PFSK-1 (cell line): Measurements from ENCODE around the gene EPB41L4B.

Experiments
- FOXP2 ChIP-seq: optimal IDR thresholded peaks from 2 replicates; pipeline ENCODE3; 2011; ENCODE audit warnings: borderline replicate concordance, control low read depth, inconsistent platforms; ENCODE audit not compliant: insufficient read depth; ENCODE audit errors: extremely low read length, extremely low read depth
- POLR2AphosphoS5 ChIP-seq: IDR thresholded peaks from 2 replicates; pipeline ENCODE4 v1.6.1; 2012; ENCODE audit warnings: low read depth, mild to moderate bottlenecking, control low read depth, low read length, moderate library complexity
- REST ChIP-seq, 2 experiments: IDR thresholded peaks; 2 replicates each; pipeline versions ENCODE4 v1.6.1 to v1.8.0; 2011 to 2012; ENCODE audit warnings: low read depth in 2 of 2, low read length in 2 of 2, control low read depth in 1 of 2, inconsistent platforms in 1 of 2, mild to moderate bottlenecking in 1 of 2, moderate library complexity in 1 of 2; ENCODE audit not compliant: insufficient read depth in 1 of 2
- SIN3A ChIP-seq: IDR thresholded peaks from 2 replicates; pipeline ENCODE4 v1.6.1; 2012; ENCODE audit warnings: mild to moderate bottlenecking, low read length, moderate library complexity, borderline replicate concordance; ENCODE audit not compliant: insufficient read depth
- TAF1 ChIP-seq: IDR thresholded peaks from 2 replicates; pipeline ENCODE4 v1.6.1; 2012; ENCODE audit warnings: low read length, control low read depth, borderline replicate concordance; ENCODE audit not compliant: insufficient read depth

The EPB41L4B gene

DNA sequence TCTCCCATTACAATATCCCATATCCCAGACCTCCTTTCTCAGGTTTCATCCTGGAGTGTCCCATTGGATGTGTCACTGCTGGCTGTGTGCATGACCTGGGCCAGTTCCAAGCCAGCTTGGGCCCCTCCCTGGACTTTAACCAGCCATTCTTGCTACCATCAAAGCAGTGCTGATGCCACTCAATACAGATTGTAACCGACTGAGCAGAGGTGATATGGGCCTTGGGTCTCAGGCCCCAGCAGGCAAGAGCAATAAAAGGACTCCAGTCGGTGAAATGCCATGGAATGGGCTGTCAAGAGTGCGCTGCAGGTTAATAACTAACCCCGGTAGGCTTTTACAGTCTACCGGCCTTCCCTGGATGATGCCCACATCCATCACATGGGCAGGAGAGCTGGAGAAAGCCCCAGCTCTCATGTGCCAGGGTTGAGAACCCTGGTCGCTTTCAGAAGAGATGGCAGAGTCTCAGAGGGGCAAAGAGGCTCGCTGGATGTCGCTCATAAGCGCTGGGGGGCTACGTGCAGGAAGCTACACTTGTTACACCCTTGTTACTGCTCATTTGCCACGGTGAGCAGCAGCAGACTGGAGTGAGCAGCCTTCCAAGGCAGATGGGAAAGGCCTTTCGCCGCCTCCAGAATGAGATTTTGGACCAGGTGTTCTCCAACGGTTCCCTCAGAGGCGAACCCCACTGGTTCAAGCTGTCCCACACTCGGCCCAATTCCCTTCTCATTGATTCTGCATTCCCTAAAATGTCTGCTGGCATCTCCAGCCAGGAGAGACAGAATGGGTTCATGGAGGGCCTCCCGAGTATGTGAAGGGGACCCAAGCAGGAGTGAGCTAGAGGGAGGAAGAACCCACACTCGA, 13.2 kb downstream of the EPB41L4B start:
- TF ChIP-seq SIN3A (no peak), TAF1 (no peak), FOXP2 (no peak), REST (IDR thresholded peaks at IDR 0.05; ENCODE audit: insufficient read depth in 1 of 2, low read depth in 2 of 2, low read length in 2 of 2) (no peak), POLR2AphosphoS5 (no peak)

GRCh38 chr9:109305801-109306200, 15.1 kb downstream of the EPB41L4B start:
- TF ChIP-seq FOXP2: no peak
- TF ChIP-seq SIN3A: no peak
- TF ChIP-seq REST (IDR thresholded peaks at IDR 0.05; ENCODE audit: insufficient read depth in 1 of 2, low read depth in 2 of 2, low read length in 2 of 2): no peak
- no peak for TF ChIP-seq POLR2AphosphoS5
- no peak for TF ChIP-seq TAF1

DNA sequence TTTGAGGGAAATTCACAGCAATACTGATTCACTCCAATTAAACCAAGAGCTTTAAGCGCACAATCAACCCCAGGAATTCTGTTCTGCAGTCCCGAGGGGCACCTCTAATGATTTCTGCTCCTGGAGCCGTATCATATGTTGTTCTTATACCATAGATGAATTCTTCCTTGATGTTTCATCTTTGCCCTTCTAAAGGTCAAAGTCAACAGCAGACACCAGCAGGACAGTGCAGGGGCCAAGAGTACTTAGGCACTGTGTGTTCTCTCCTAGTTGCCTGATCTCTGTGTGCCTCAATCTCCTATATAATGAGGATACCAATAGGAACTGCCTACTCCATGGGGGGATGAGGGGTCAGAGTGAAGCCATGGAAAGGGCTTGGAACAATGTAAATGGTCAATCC, 16.5 kb downstream of the EPB41L4B start:
- TF ChIP-seq FOXP2 (no peak), POLR2AphosphoS5 (no peak), TAF1 (no peak), REST (IDR thresholded peaks at IDR 0.05; ENCODE audit: insufficient read depth in 1 of 2, low read depth in 2 of 2, low read length in 2 of 2) (no peak), SIN3A (no peak)

DNA sequence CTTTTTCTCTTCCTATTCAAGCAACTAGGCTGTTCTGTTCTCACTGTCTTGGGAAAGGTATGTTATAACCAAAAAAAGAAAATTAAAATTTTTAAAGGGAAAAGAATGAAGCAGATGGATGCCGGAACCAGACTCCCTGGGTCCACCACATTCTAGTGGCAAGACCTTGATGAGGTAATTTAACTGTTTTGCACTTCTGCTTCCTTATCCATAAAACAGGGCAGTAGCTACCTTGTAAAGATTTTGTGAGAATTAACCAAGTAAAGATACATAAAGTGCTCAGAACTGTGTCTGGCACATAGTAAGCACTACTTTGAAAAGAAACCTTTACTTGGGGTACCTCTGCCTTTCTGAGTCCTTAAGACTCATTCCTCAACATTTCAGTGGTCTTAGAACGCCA, 17.0 kb downstream of the EPB41L4B start:
- TF ChIP-seq POLR2AphosphoS5 (no peak), TAF1 (no peak), SIN3A (no peak), FOXP2 (no peak), REST (IDR thresholded peaks at IDR 0.05; ENCODE audit: insufficient read depth in 1 of 2, low read depth in 2 of 2, low read length in 2 of 2) (no peak)
